HCT116 (cell line): ENCODE measurements around the gene FBXO46. TPM values are rescaled to one million over a fixed set of nuclear protein-coding genes. Genes with fewer than 3 reads are reported as not detected.

Experiments
- ATAC-seq: fragments of 200-7000 bp; cut with Tn5 transposase; 2 replicates; pipeline ENCODE4 v1.9.1; 2020; ENCODE audit warnings: mild to moderate bottlenecking, moderate library complexity
- BruUV-seq: library from RNA; stranded (reverse); fragments of 400-500 nt; replicated peaks from 2 replicates; lab custom pipeline; 2021; lab: Mats Ljungman, UMichigan
- CTCF ChIA-PET: fragments of 300-600 bp; sonication (Branson Sonifier 250); formaldehyde crosslinking; loops from one replicate; lab custom pipeline; 2021; ENCODE audit warnings: antibody characterized with exemption; lab: Charles Lee
- POLR2A ChIA-PET: fragments of 300-600, 350-600 bp; sonication (Branson Sonifier 250); formaldehyde crosslinking; loops from one replicate; lab custom pipeline; 2021; ENCODE audit warnings: antibody characterized with exemption; lab: Charles Lee
- RAD21 ChIA-PET, 2 experiments: fragments of 300-600 bp; sonication (Branson Sonifier 250); formaldehyde crosslinking; loops; one replicate each; lab custom pipeline; 2023; ENCODE audit warnings: low total read pairs in 2 of 2; ENCODE audit not compliant: uncharacterized antibody in 2 of 2, unreplicated experiment in 2 of 2, low non-redundant PET in 1 of 2; lab: Charles Lee
- DNase-seq: peaks from one replicate; pipeline ENCODE4 v3.0.0-alpha.2; 2010; ENCODE audit warnings: low read depth, low spot score
- H2AFZ ChIP-seq: fragments of 200-600 bp; shearing (Covaris generic), sonication (generic); 2 replicates; pipeline ENCODE4 v1.6.1; 2017; ENCODE audit warnings: low read depth, mixed run types, mixed read lengths, antibody characterized with exemption, low read length; ENCODE audit not compliant: poor library complexity, severe bottlenecking
- H3K27ac ChIP-seq: 2 replicates; pipeline ENCODE4 v1.5.1; 2012; ENCODE audit warnings: low read depth, low read length
- H3K27me3 ChIP-seq: fragments of 200-600 bp; sonication (generic); 2 replicates; pipeline ENCODE4 v1.6.1; 2016; ENCODE audit warnings: mixed run types, low read length, mixed read lengths; ENCODE audit not compliant: insufficient read depth
- H3K36me3 ChIP-seq, 2 experiments: fragments of 200-500 bp in 1 of 2; fragments of 200-600 bp in 1 of 2; sonication (Bioruptor generic) in 1 of 2; sonication (generic) in 1 of 2; 2 replicates each; pipeline versions ENCODE4 v1.5.1 to v1.6.1; 2014 to 2016; ENCODE audit warnings: low read length in 2 of 2, inconsistent platforms in 1 of 2, mixed read lengths in 1 of 2, mixed run types in 1 of 2; ENCODE audit not compliant: insufficient read depth in 2 of 2, control insufficient read depth in 1 of 2
- H3K4me1 ChIP-seq, 2 experiments: fragments of 200-600 bp in 1 of 2; sonication (generic) in 1 of 2; 2 replicates each; pipeline versions ENCODE4 v1.5.1 to v1.6.1; 2012 to 2017; ENCODE audit warnings: low read length in 2 of 2, inconsistent platforms in 1 of 2, mild to moderate bottlenecking in 1 of 2, mixed read lengths in 1 of 2, mixed run types in 1 of 2, moderate library complexity in 1 of 2; ENCODE audit not compliant: insufficient read depth in 2 of 2, control insufficient read depth in 1 of 2
- H3K4me2 ChIP-seq: fragments of 200-600 bp; sonication (generic); 2 replicates; pipeline ENCODE4 v1.6.1; 2017; ENCODE audit warnings: mixed run types, low read length, mixed read lengths
- H3K4me3 ChIP-seq, 2 experiments: fragments of 200-600 bp in 1 of 2; sonication (generic) in 1 of 2; replicated peaks in 1 of 2; 2 replicates each; pipeline ENCODE4 v1.5.1; 2011 to 2016; ENCODE audit warnings: low read length in 2 of 2, control low read depth in 1 of 2, low read depth in 1 of 2, mild to moderate bottlenecking in 1 of 2, mixed read lengths in 1 of 2, mixed run types in 1 of 2
- H3K79me2 ChIP-seq: fragments of 200-600 bp; sonication (generic); 2 replicates; pipeline ENCODE4 v1.6.1; 2017; ENCODE audit warnings: mild to moderate bottlenecking, mixed run types, low read length, moderate library complexity, mixed read lengths; ENCODE audit not compliant: insufficient read depth
- H3K9ac ChIP-seq: fragments of 200-600 bp; sonication (generic); 2 replicates; pipeline ENCODE4 v1.6.1; 2016; ENCODE audit warnings: low read length, mixed read lengths
- H3K9me2 ChIP-seq: fragments of 200-600 bp; sonication (generic), shearing (Covaris generic); 2 replicates; pipeline ENCODE4 v1.6.1; 2017; ENCODE audit warnings: mixed run types, mild to moderate bottlenecking, moderate library complexity; ENCODE audit not compliant: insufficient read depth
- H3K9me3 ChIP-seq, 2 experiments: fragments of 200-500 bp in 1 of 2; fragments of 200-600 bp in 1 of 2; sonication (Bioruptor generic) in 1 of 2; sonication (generic) in 1 of 2; 2 replicates each; pipeline ENCODE4 v1.6.1; 2014 to 2017; ENCODE audit warnings: low read length in 2 of 2, mixed read lengths in 2 of 2, inconsistent platforms in 1 of 2, low read depth in 1 of 2, mild to moderate bottlenecking in 1 of 2, mixed run types in 1 of 2, moderate library complexity in 1 of 2; ENCODE audit not compliant: control insufficient read depth in 1 of 2, insufficient read depth in 1 of 2
- H4K20me1 ChIP-seq: fragments of 200-600 bp; sonication (generic), shearing (Covaris generic); 2 replicates; pipeline ENCODE4 v1.6.1; 2017; ENCODE audit warnings: mixed run types, mild to moderate bottlenecking, moderate library complexity; ENCODE audit not compliant: insufficient read depth
- CBX3 ChIP-seq: IDR thresholded peaks from 2 replicates; pipeline ENCODE4 v1.6.1; 2012; ENCODE audit warnings: low read depth
- CTCF ChIP-seq, 3 experiments: fragments of 200-600 bp in 1 of 3; sonication (generic) in 1 of 3; IDR thresholded peaks in 2 of 3; conservative IDR thresholded peaks in 1 of 3; 2 replicates each; pipeline ENCODE4 v1.5.1; 2012 to 2017; ENCODE audit warnings: low read depth in 2 of 3, low read length in 2 of 3, antibody characterized with exemption in 1 of 3, borderline replicate concordance in 1 of 3, control low read depth in 1 of 3, mild to moderate bottlenecking in 1 of 3, mixed read lengths in 1 of 3, mixed run types in 1 of 3, moderate library complexity in 1 of 3; ENCODE audit not compliant: insufficient read depth in 1 of 3
- ELF1 ChIP-seq: IDR thresholded peaks from 2 replicates; pipeline ENCODE4 v1.6.1; 2012; ENCODE audit warnings: low read depth, borderline replicate concordance
- EZH2 ChIP-seq: fragments of 200-600 bp; sonication (generic); IDR thresholded peaks from 2 replicates; pipeline ENCODE4 v1.6.1; 2017; ENCODE audit warnings: antibody characterized with exemption, mixed run types
- EZH2phosphoT487 ChIP-seq: fragments of 200-600 bp; IDR thresholded peaks from 2 replicates; pipeline ENCODE4 v1.6.1; 2018; ENCODE audit warnings: antibody characterized with exemption, borderline replicate concordance
- JUND ChIP-seq: IDR thresholded peaks from 2 replicates; pipeline ENCODE4 v1.6.1; 2012
- MAX ChIP-seq: IDR thresholded peaks from 2 replicates; pipeline ENCODE4 v1.6.1; 2012
- POLR2AphosphoS5 ChIP-seq: IDR thresholded peaks from 2 replicates; pipeline ENCODE4 v1.6.1; 2011; ENCODE audit warnings: mild to moderate bottlenecking, low read depth, low read length, moderate library complexity
- RAD21 ChIP-seq: IDR thresholded peaks from 2 replicates; pipeline ENCODE4 v1.6.1; 2012; ENCODE audit warnings: low read depth, mild to moderate bottlenecking
- REST ChIP-seq: IDR thresholded peaks from 2 replicates; pipeline ENCODE4 v1.6.1; 2012; ENCODE audit warnings: low read depth
- SIN3A ChIP-seq: IDR thresholded peaks from 2 replicates; pipeline ENCODE4 v1.6.1; 2012; ENCODE audit warnings: low read depth
- SP1 ChIP-seq: IDR thresholded peaks from 2 replicates; pipeline ENCODE4 v1.6.1; 2012; ENCODE audit warnings: low read depth
- SRF ChIP-seq: IDR thresholded peaks from 2 replicates; pipeline ENCODE4 v1.6.1; 2012; ENCODE audit warnings: low read depth
- YY1 ChIP-seq: IDR thresholded peaks from 2 replicates; pipeline ENCODE4 v1.6.1; 2011; ENCODE audit warnings: low read length, low read depth, moderate library complexity, mild to moderate bottlenecking; ENCODE audit not compliant: insufficient replicate concordance; ENCODE audit errors: extremely low read depth
- ZFX ChIP-seq: fragments of 450-650 bp; IDR thresholded peaks from 2 replicates; pipeline ENCODE4 v1.6.1; 2017
- intact Hi-C: fragments of 100-400 bp; cut with micrococcal nuclease; formaldehyde crosslinking; loops from 2 replicates; pipeline ENCODE4 v1.10.0; 2022
- total RNA-seq: library from RNA; stranded (reverse); gene quantifications from one replicate; pipeline ENCODE4 v1.2.1, GENCODE V29; 2021; ENCODE audit not compliant: unreplicated experiment

The FBXO46 gene
- total RNA-seq, 1 experiment from 2014 or later: 31.7 TPM

- ChIA-PET RAD21 (interaction anchor here (0.7 to 1.1 kb wide), 2 partner anchors 24 to 51 kb away, joined by 4 to 5 read pairs; partner anchors contain the start of gene QPCTL (in 1 of the 2)), CTCF (interaction anchor here (0.6 to 4.8 kb wide), 9 partner anchors 9 to 361 kb away, joined by 3 to 22 read pairs (median 4); partner anchors contain the start of genes QPCTL, SIX5, SNRPD2 and SYMPK), POLR2A (interaction anchor here (0.6 to 1.9 kb wide), 12 partner anchors 10 to 102 kb away, joined by 3 to 16 read pairs (median 5); partner anchors contain the start of genes FBXO46, QPCTL, SIX5 and SNRPD2)
- H3K27me3 ChIP-seq: no peaks in the 10 kb centered on the region
- intact Hi-C loops: loop anchor here (2.0 kb wide), 1 partner anchor 52 kb away; the partner anchor contains the start of gene SIX5
- peaks cover 32 to 43% of the 10 kb centered on the region in 2 experiments for H3K4me1 ChIP-seq
- H3K4me2 ChIP-seq: peak overlapping the region; percentile 71
- ATAC-seq: no peak
- no peaks in the 10 kb centered on the region for H4K20me1 ChIP-seq
- H2AFZ ChIP-seq: no peak overlapping the region
- H3K36me3 ChIP-seq: peaks cover 13 to 19% of the 10 kb centered on the region in 2 experiments; a peak in 3 of 4 replicates
- TSS peak; percentile 80 for BruUV-seq
- TF ChIP-seq JUND (no peak), SRF (no peak), YY1 (no peak), SIN3A (no peak), RAD21 (no peak), SP1 (no peak), MAX (no peak), CBX3 (no peak), ELF1 (no peak), EZH2phosphoT487 (no peak), CTCF (IDR thresholded peaks at IDR 0.05 in 2 of 3, conservative IDR thresholded peaks at IDR 0.05 in 1 of 3; ENCODE audit: borderline replicate concordance in 1 of 3, insufficient read depth in 1 of 3, low read depth in 2 of 3, low read length in 2 of 3) (no peak), POLR2AphosphoS5 (no peak), ZFX (no peak), EZH2 (no peak), REST (no peak)
- TF ChIP-seq, all 23 proteins: peak for 0
- Histone ChIP-seq H3K9me2 (no peaks in the 10 kb centered on the region), H3K79me2 (peaks cover 83% of the 10 kb centered on the region), H3K4me3 (peak overlapping the region; percentile 52 to 64), H3K9ac (peak overlapping the region; percentile 63), H3K27ac (peak overlapping the region; percentile 58), H3K9me3 (no peaks in the 10 kb centered on the region)
- DNase-seq: no peak
These were observed 14.2 kb downstream of the FBXO46 start for GRCh38 chr19:45716359-45717130.
